Measurements from ENCODE around the gene MDM2. TPM values are rescaled to one million over a fixed set of nuclear protein-coding genes. Genes with fewer than 3 reads are reported as not detected.

MDM2 gene
- polyA plus RNA-seq, 2 of the 4 experiments (the other 2 are of a cell fraction), result 40.3 to 96.4 TPM

DNA sequence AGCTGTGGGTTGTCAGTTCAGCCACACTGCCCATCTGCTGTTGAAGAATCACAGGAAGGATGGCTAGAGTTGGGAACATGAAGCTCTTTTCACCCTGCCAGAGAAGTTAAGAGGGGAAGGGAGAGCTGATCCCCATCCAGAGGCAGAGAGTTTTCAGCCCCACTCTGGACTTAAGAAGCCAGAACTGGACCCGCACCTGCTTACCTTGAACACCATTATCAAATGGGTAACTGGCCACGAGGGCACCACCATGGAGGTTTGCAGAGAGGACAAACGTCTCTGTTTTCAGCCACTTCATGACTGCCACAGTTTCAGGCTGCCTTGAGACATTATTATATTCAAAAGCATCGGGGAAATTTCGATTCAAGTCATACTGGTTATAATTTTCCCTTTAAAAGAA lies 62.0 kb downstream of the MDM2 start:
- Histone ChIP-seq H3K4me1 (no peaks in the 10 kb centered on the region), H3K27ac (no peak overlapping the region), H3K4me2 (no peak overlapping the region), H3K9me3 (no peaks in the 10 kb centered on the region), H3K4me3 (no peak overlapping the region)
- POLR2A ChIA-PET, result no interaction called here
- ATAC-seq (no peak), FAIRE-seq (no peak), DNase-seq (ENCODE audit: low read depth in 1 of 2, low spot score in 1 of 2) (no peak)
- WGBS (ENCODE audit: missing lambda C conversion rate), result 53% methylated on average over 5 of the region's 5 CpGs
- CTCF ChIA-PET, result interaction anchor here (1.6 to 12.1 kb wide), 3 partner anchors 22 to 287 kb away, joined by 5 to 69 read pairs (median 25); no protein-coding TSS in a partner anchor
- no peak for TF ChIP-seq BHLHE40 (IDR thresholded peaks at IDR 0.05; ENCODE audit: low read depth, low read length)
- TF ChIP-seq ELK1 (IDR thresholded peaks at IDR 0.05; ENCODE audit: low read depth, low read length), result no peak
- TF ChIP-seq, protein P1, sequence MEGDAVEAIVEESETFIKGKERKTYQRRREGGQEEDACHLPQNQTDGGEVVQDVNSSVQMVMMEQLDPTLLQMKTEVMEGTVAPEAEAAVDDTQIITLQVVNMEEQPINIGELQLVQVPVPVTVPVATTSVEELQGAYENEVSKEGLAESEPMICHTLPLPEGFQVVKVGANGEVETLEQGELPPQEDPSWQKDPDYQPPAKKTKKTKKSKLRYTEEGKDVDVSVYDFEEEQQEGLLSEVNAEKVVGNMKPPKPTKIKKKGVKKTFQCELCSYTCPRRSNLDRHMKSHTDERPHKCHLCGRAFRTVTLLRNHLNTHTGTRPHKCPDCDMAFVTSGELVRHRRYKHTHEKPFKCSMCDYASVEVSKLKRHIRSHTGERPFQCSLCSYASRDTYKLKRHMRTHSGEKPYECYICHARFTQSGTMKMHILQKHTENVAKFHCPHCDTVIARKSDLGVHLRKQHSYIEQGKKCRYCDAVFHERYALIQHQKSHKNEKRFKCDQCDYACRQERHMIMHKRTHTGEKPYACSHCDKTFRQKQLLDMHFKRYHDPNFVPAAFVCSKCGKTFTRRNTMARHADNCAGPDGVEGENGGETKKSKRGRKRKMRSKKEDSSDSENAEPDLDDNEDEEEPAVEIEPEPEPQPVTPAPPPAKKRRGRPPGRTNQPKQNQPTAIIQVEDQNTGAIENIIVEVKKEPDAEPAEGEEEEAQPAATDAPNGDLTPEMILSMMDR (IDR thresholded peaks at IDR 0.05), result no peak
- TF ChIP-seq HDAC2 (IDR thresholded peaks at IDR 0.05), result no peak

DNA sequence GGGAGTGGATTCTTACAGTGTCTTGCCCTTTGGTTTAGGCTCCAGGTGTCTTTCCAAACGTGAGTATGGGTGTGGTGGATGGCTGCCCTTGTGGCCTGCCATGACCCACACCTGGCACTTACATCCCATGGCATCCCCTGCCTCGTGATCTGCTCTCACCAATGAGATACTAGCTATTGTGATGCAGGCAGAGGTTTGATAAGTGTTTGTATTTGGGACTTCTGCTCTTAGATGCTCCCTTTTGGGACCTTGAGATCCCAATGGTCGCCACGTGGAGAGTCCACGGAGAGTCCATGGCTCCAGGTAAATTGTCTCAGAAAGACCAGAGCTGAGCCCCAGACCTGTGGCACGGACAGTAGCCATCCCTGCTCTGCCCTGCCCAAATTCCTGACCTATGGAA lies 62.5 kb downstream of the MDM2 start:
- WGBS (ENCODE audit: missing lambda C conversion rate), result 36% methylated on average over 6 of the region's 6 CpGs
- H3K4me3 ChIP-seq, result no peak overlapping the region
- no peaks in the 10 kb centered on the region for H3K4me1 ChIP-seq
- DNase-seq (ENCODE audit: low read depth in 1 of 2, low spot score in 1 of 2), result no peak
- no peak for ATAC-seq
- POLR2A ChIA-PET, result no interaction called here
- no peak overlapping the region for H3K4me2 ChIP-seq
- FAIRE-seq, result no peak
- no peaks in the 10 kb centered on the region for H3K9me3 ChIP-seq
- H3K27ac ChIP-seq, result no peak overlapping the region
- TF ChIP-seq MYC (IDR thresholded peaks at IDR 0.05; ENCODE audit: borderline replicate concordance, low read length) (no peak), JUN (IDR thresholded peaks at IDR 0.05) (no peak), HEYL (CRISPR knock-in tag; IDR thresholded peaks at IDR 0.05) (no peak), MAX (IDR thresholded peaks at IDR 0.05) (no peak), HDAC2 (IDR thresholded peaks at IDR 0.05) (no peak), HOXB13 (CRISPR knock-in tag; IDR thresholded peaks at IDR 0.05; ENCODE audit: low read depth) (no peak), NR3C1 (IDR thresholded peaks at IDR 0.05) (no peak), ZNF302 (CRISPR knock-in tag; IDR thresholded peaks at IDR 0.05) (no peak), POLR2A (IDR thresholded peaks at IDR 0.05; ENCODE audit: low read length) (no peak), RNF2 (IDR thresholded peaks at IDR 0.05; ENCODE audit: borderline replicate concordance, low read depth) (no peak), CBX8 (IDR thresholded peaks at IDR 0.05) (no peak), GATA3 (IDR thresholded peaks at IDR 0.05; ENCODE audit: borderline replicate concordance) (no peak)
- TF ChIP-seq, protein P2, sequence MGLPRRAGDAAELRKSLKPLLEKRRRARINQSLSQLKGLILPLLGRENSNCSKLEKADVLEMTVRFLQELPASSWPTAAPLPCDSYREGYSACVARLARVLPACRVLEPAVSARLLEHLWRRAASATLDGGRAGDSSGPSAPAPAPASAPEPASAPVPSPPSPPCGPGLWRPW (IDR thresholded peaks at IDR 0.05), result no peak
- TF ChIP-seq, protein P3, sequence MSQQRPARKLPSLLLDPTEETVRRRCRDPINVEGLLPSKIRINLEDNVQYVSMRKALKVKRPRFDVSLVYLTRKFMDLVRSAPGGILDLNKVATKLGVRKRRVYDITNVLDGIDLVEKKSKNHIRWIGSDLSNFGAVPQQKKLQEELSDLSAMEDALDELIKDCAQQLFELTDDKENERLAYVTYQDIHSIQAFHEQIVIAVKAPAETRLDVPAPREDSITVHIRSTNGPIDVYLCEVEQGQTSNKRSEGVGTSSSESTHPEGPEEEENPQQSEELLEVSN (IDR thresholded peaks at IDR 0.05; ENCODE audit: borderline replicate concordance, low read depth), result no peak
- CTCF ChIA-PET, result interaction anchor here (1.2 to 12.1 kb wide), 4 partner anchors 22 to 286 kb away, joined by 3 to 69 read pairs (median 15); no protein-coding TSS in a partner anchor

DNA sequence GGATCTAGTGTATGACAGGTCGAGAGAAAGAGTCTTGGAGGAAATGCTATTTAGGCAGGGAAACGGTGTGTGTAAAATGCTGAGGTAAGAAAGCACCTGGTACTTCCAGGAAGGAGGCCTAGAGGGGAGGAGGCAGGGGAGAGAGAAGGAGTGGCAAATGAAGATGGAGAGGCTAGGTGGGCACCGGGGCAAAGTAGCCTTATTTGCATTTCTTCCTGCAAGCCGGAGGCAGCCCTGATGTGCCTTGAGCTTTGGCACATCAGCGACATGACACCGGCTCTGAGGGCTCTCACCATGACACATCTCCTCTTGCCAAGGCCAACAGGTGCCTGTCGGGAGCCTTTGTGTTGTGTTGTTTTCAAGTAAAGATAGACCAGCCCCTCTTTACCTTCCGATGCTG lies 63.4 kb downstream of the MDM2 start:
- DNase-seq (ENCODE audit: low read depth in 1 of 2, low spot score in 1 of 2) (no peak), ATAC-seq (no peak), FAIRE-seq (no peak)
- 75% methylated on average over 8 of the region's 8 CpGs for WGBS (ENCODE audit: missing lambda C conversion rate)
- Histone ChIP-seq H3K4me2 (no peak overlapping the region), H3K9me3 (no peaks in the 10 kb centered on the region), H3K27ac (no peak overlapping the region), H3K4me3 (no peak overlapping the region), H3K4me1 (no peaks in the 10 kb centered on the region)
- ChIA-PET POLR2A (no interaction called here), CTCF (interaction anchor here (1.2 to 12.1 kb wide), 3 partner anchors 199 to 285 kb away, joined by 3 to 69 read pairs (median 25); no protein-coding TSS in a partner anchor)
- TF ChIP-seq MAFK (IDR thresholded peaks at IDR 0.05; ENCODE audit: partially characterized antibody) (no peak), EHMT2 (IDR thresholded peaks at IDR 0.05; ENCODE audit: low read depth) (no peak), JUN (IDR thresholded peaks at IDR 0.05) (no peak), ZFP36 (IDR thresholded peaks at IDR 0.05; ENCODE audit: borderline replicate concordance, partially characterized antibody) (no peak)
- TF ChIP-seq, protein P3 (IDR thresholded peaks at IDR 0.05; ENCODE audit: borderline replicate concordance, low read depth), result no peak
- TF ChIP-seq, protein P4, sequence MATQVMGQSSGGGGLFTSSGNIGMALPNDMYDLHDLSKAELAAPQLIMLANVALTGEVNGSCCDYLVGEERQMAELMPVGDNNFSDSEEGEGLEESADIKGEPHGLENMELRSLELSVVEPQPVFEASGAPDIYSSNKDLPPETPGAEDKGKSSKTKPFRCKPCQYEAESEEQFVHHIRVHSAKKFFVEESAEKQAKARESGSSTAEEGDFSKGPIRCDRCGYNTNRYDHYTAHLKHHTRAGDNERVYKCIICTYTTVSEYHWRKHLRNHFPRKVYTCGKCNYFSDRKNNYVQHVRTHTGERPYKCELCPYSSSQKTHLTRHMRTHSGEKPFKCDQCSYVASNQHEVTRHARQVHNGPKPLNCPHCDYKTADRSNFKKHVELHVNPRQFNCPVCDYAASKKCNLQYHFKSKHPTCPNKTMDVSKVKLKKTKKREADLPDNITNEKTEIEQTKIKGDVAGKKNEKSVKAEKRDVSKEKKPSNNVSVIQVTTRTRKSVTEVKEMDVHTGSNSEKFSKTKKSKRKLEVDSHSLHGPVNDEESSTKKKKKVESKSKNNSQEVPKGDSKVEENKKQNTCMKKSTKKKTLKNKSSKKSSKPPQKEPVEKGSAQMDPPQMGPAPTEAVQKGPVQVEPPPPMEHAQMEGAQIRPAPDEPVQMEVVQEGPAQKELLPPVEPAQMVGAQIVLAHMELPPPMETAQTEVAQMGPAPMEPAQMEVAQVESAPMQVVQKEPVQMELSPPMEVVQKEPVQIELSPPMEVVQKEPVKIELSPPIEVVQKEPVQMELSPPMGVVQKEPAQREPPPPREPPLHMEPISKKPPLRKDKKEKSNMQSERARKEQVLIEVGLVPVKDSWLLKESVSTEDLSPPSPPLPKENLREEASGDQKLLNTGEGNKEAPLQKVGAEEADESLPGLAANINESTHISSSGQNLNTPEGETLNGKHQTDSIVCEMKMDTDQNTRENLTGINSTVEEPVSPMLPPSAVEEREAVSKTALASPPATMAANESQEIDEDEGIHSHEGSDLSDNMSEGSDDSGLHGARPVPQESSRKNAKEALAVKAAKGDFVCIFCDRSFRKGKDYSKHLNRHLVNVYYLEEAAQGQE (IDR thresholded peaks at IDR 0.05), result no peak
